Measurements from ENCODE around the gene CSRP2.

DNA sequence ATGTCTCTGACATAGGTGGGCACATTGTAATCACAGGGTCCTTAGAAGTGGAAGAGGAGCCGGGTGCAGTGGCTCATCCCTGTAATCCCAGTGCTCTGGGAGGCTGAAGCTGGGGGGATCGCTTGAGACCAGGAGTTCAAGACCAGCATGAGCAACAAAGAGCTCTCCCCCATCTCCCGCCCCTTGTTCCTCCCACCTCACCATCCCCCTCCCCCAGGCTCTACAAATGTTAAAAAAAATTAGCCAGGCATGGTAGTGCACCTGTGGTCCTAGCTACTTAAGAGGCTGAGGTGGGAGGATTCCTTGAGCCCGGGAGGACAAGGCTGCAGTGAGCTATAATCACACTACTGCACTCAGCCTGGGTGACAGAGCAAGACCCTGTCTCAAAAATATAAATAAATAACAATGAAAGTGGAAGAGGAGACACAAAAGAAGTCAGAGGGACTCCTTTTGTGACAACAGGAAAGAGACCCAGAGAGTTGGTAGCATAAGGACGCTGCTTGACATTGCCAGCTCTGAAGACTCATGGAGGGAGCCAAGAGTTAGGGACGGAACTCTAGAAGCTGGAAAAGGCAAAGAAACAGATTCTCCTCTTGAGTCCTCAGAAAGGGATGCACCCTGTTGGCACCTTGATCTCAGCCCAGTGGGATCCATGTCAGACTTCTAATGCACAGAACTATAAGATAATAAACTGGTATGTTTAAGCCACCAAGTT is 29.6 kb upstream of the CSRP2 start:
- no peak for TF ChIP-seq TAF1 (IDR thresholded peaks at IDR 0.05; ENCODE audit: borderline replicate concordance, low read depth, low read length)
- no peak for TF ChIP-seq POLR2A (IDR thresholded peaks at IDR 0.05; ENCODE audit: low read depth, low read length)

Data from GM12892 (cell line).